GM19328 (cell line): ENCODE data around the gene ZBTB3.
"Not testable (repeated sequence)": the region's sequence is repeated elsewhere in the genome, so short reads cannot be mapped to it uniquely, and the experiment has no call there.

Source experiments
- ATAC-seq: cut with Tn5 transposase; IDR thresholded peaks from one replicate; pipeline ENCODE4 v1.9.1; 2021; ENCODE audit warnings: mild to moderate bottlenecking, moderate library complexity; ENCODE audit not compliant: unreplicated experiment

The ZBTB3 gene

DNA sequence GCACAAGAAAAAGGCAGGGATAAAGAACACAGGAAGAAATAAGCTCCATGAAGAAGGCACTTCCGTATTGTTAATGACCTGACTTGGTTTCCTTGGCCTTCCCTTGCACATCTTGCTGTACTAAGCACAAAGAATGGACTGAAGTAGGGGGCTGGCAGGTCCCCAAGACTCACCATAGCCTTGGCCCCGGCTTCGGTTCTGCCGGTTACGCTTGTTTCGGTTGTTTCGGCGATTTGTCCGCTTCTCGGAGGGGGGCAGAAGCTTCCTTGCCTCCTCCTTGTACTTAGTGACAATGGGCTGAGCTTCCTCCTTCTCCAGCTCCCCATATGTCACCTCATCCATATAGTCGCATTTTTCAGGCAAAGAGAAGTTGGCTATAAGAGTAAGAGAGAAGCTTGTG lies 37.1 kb downstream of the ZBTB3 start:
- no peak for ATAC-seq

DNA sequence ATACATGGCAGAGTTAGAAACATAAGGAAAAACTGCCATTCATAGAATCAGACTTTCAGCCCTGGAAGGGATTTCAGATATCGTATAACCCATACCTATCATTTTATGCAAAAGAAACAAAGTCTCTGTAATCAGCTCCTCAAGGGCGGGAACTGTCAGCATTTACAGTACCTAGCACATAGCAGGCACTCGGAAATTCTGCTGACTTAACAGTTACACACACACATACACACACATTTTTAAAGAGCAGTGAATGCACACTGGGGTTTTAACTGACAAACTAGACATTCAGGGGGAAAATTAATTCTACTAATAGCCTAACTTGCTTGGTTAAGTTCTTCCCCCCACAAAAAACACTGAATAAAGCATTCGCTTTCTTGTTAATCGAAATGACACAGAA lies 37.8 kb downstream of the ZBTB3 start:
- ATAC-seq: no peak

DNA sequence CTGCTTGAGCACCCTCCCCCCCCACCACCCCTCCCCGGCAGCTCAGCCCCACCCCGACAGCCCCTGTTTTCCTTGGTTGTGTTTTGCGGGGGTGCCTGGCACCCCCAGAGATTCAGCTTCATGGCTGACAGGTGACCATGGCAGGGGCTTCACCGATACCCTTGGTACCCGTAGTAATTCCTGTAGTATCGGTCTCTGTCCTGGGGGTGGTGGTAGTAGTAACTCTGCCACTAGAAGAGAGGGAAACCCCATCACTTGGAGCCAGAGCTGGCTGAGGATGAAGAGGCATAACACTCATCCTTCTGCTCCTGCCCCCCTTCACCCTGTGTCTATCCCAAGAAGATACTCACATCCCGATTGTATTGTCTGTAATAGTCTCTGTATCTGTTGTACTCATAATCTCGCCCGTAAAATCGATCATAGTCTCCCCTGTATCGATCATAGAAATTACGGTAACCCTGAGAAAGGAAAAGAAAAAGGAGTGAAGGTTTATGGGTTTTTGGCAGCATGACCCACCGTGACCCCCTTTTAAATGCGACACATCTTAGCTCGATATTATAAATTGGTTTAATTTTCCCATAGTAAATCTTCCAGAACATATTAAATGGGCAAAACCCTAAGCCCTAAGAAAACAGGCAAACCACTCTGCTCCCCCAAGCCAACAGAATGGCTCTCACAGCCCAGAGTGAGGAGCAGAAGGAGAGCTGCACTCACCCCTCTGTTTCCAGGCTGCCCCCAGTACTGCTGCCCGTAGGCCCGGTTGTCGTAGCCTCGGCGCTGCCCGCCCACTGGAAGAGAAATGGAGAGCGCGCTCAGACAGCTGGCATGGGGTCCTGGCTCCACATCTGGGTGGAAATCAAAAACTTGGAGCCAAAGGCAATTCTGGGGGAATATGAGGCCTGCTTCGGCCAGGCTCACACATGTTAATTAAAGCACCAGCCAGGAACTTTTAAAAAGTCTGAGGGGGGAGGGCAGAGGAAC lies 38.5 kb downstream of the ZBTB3 start:
- ATAC-seq: no peak

GRCh38 chr11:62713343-62713742 lies 40.6 kb downstream of the ZBTB3 start:
- ATAC-seq: no peak

DNA sequence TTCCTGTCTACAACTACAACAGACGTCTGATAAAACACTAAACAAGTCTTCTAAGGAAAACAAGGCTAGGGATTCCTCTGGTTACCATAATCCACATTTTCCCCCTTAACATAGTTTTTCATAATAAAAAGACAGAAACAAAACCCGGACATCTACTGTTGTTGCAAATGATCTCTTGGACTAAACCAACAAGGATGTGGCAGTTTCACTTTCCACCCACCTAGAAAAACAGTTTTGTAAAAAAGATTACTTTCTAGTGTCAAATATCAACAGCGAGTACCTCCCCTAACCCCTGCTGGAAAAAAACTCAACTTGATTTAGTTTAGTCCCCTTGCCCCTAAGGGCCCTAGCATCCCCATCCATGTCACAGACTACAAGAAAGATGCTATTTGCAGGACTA lies 41.1 kb downstream of the ZBTB3 start:
- ATAC-seq: no peak

GRCh38 chr11:62712276-62712812 lies 41.6 kb downstream of the ZBTB3 start:
- no peak for ATAC-seq

- ATAC-seq: no peak
Measured at GRCh38 chr11:62710001-62710345, 44.0 kb downstream of the ZBTB3 start.

DNA sequence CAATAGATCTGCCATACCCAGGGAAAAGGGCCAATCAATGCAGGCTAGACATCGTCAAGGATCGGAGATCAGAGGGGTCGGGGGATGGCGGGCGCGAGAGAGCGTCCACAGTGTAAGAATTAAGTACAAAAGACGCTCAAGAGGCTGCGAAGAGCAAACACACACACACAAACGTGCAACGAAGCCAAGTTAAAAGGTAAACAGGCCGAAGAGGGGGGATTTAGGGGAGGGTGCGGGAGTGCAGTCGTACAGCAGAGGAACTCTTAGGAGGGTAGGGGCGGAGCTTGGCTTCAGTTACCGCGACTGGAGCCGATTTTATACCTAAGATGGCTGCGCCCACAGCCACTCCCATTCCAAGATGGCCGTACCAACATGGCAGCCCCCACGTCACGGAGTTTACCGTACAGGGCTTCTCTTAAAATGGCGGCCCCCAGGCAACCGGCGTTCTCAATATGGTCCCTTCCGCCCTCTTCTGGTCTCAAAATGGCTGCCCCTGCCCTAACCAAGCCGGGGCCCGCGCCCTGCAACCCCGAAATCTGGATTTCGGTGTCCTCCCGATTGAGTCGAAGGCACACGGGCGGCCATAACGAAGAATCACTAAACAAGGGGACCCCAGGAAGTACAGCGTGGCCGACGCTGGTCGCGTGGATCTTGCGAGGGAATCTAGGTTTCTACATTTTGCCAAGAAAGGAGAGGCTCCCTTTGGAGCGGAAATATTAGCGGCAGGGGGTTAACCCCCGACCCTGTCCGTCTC lies 44.5 kb downstream of the ZBTB3 start:
- peak; percentile 52 for ATAC-seq

DNA sequence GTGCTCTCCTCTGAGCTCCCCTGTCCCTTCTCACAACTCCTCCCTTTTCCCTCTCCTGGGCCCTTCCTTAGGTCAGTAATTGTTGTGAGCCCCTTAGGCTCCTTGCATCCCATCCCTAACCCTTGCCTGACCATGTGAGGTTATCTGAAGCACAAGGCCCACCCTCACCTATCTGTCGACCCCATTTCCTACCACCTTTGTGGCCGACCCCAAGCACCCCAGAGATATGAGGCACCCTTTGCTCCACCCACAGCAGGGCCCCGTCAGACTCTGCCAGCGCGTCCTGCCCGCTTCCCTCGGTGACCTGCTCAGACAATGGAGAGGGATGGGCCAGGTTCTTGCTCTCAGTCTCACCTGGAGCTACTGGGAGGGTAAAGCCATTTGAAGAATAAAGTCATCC lies 45.2 kb downstream of the ZBTB3 start:
- no peak for ATAC-seq

DNA sequence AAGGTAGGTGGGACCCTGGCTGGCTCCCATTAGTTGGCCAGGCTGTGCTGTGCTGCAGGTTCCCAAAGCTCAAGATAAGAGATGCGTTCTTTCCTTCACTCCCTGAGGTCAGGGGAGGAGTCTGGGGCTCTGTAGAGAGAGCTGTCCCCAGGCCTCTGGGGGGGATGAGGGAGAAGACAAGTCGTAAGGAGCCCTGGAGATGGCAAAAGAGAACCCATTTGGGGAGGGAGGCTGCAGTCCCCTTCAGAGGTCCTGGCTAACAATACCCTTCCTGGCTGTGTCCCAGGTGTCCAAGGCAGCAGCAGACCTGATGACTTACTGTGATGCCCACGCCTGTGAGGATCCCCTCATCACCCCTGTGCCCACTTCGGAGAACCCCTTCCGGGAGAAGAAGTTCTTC lies 45.6 kb downstream of the ZBTB3 start:
- no peak for ATAC-seq

- no peak for ATAC-seq
Measured at GRCh38 chr11:62707277-62707861, 46.6 kb downstream of the ZBTB3 start, which contains the start of the genes BSCL2 and GNG3. Gene BSCL2, minus strand, starts transcription at chr11:62707424. Its CDS starts 229 bp downstream, at chr11:62707195. Gene GNG3, plus strand, starts transcription at chr11:62707676. Its CDS starts 620 bp downstream, at chr11:62708296.

DNA sequence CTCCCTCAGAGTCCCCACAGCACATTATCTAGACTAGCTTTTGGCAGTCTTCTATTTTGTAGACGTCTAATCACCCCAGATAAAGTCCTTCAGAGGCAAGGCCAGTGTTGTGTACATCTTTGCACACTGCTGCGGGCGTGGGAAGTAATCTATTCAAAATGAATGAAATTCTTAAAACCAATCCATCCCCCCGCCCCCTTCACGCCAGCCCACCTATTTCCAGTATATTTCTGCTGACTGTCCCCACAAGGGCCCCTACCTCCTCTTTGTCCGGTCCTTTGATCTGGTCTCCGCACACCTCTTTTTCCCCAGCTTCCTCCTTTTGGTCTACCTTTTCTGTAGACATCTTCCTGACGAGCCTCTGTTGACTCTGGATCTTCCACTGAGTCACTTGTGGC lies 47.1 kb downstream of the ZBTB3 start:
- ATAC-seq: no peak

DNA sequence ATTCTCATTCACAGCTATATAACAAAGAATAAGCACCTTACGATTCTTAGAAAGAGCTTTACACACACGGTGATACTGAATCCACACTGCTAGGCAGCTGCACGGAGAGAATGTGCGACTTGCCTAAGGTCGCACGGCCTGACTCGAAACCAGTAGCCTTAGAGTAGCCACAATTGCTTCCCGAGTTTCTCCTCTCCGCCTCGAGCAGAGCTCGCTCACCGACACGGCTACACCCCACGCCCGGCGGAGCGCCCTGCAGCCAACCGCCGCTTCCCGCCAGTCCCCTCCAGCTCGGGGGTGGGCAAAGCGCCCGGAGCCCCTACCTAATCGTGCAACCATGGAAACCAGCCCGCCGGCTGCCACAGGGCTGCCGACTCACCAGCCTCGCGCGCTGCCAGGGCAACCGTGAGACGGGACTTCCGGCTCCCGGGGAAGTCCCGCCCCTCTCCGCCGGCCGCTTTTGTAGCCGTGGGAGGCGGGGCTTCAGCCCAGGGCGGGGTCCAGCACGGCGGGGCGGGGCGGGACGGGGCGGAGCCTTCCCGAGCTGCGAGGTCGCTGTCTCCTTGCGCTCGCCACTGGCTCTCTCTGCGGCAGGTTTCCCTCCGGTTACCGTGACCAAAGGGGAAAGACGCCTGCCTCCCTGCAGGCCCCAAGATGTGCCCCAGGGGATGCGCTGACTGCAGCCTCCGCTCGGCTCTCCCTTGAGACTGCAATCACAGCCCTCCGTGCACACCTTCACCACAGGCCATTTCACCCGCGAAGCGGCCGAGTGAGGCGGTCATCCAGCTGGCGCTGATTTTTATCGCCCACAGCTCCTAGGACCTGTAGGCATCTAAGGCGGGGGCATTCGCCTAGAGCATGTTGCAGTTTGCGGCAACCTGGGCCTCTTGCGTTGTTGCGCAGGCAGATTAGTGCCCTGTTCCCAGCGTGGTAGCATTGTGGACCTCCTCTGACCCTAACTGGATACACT lies 47.8 kb downstream of the ZBTB3 start:
- peak; percentile 54 for ATAC-seq

DNA sequence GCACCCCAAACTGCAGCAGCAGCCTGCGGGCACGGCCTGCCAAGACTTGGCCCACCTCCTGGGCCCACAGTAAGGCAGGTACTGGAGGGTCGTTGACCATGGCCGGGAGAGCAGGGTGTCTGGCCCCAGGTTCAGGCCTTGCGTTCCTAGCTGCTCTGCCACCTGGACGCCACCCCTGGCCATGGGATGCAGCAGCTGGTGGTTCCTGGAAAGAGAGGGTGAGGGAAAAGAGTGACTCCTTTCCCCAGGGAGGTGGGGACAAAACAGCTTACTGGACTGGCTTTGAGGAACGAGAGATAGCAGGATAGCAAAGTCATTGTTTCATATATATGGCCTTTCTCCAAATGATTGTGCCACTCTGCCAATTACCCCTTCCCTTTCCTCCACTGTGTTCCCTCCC lies 48.5 kb downstream of the ZBTB3 start:
- ATAC-seq: no peak

DNA sequence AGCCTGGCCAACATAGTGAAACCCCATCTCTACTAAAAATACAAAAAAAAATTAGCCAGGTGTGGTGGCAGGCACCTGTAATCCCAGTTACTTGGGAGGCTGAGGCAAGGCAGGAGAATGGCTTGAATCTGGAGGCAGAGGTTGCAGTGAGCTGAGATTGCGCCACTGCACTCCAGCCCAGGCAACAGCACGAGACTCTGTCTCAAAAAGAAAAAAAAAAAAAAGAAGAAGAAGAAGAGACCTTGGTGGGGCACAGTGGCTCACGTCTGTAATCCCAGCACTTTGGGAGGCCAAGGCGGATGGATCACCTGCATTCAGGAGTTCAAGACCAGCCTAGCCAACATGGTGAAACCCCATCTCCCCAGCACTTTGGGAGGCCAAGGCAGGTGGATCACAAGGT lies 50.0 kb downstream of the ZBTB3 start:
- ATAC-seq: not testable (repeated sequence)

DNA sequence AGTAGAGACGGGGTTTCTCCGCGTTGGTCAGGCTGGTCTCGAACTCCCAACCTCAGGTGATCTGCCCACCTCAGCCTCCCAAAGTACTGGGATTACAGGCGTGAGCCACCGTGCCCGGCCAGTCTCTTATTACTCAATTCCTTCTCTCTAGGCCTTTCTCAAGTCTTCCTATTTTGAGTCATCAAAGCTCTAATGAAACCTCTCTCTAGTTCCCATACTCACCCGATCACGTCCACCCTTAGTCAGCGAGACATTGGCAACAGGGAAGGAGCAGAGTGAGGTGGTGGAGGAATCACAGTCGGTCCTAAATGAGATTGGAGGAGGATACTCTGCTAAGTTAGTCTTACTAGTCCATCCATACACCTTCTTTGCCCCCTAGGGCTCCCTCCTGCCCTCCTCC lies 51.7 kb downstream of the ZBTB3 start:
- no peak for ATAC-seq
